ENCODE measurements around the gene ANKRD12.

Gene ANKRD12

GRCh38 chr18:9101730-9102507 is 34.7 kb upstream of the ANKRD12 start:
- no peak for DNase-seq
- peak overlapping the region; percentile 89 for H3K4me3 Mint-ChIP-seq
- peaks cover 51% of the 10 kb centered on the region for H3K4me1 Mint-ChIP-seq (ENCODE audit: low read depth)
- no peaks in the 10 kb centered on the region for H3K9me3 Mint-ChIP-seq
- peaks cover 50% of the 10 kb centered on the region for H3K36me3 Mint-ChIP-seq (ENCODE audit: low read depth)
- H3K27me3 Mint-ChIP-seq, result no peaks in the 10 kb centered on the region
- peak overlapping the region; percentile 96 for H3K27ac Mint-ChIP-seq

GRCh38 chr18:9102508-9103375 is 33.8 kb upstream of the ANKRD12 start, which contains the start of gene NDUFV2:
Gene NDUFV2 (plus strand): TSS chr18:9102699. CDS start chr18:9102744, 45 bp downstream.
- peak; percentile 99 for DNase-seq
- H3K4me1 Mint-ChIP-seq (ENCODE audit: low read depth), result peaks cover 51% of the 10 kb centered on the region
- no peaks in the 10 kb centered on the region for H3K9me3 Mint-ChIP-seq
- peaks cover 58% of the 10 kb centered on the region for H3K36me3 Mint-ChIP-seq (ENCODE audit: low read depth)
- no peaks in the 10 kb centered on the region for H3K27me3 Mint-ChIP-seq
- peak within 1 kb of the TSS; percentile 89 for H3K4me3 Mint-ChIP-seq
- peak within 1 kb of the TSS; percentile 96 for H3K27ac Mint-ChIP-seq

GRCh38 chr18:9103376-9103873 is 33.2 kb upstream of the ANKRD12 start:
- Mint-ChIP-seq H3K4me1 (ENCODE audit: low read depth) (peaks cover 53% of the 10 kb centered on the region), H3K27ac (peak overlapping the region; percentile 94)

GRCh38 chr18:9104244-9104901 is 32.2 kb upstream of the ANKRD12 start:
- Mint-ChIP-seq H3K9me3 (no peaks in the 10 kb centered on the region), H3K27me3 (no peaks in the 10 kb centered on the region), H3K27ac (peak overlapping the region; percentile 94), H3K36me3 (ENCODE audit: low read depth) (peaks cover 74% of the 10 kb centered on the region), H3K4me1 (ENCODE audit: low read depth) (peaks cover 62% of the 10 kb centered on the region), H3K4me3 (peak overlapping the region; percentile 89)
- DNase-seq, result no peak

More at GRCh38 chr18:9103376-9103873, 33.2 kb upstream of the ANKRD12 start:
- H3K36me3 Mint-ChIP-seq (ENCODE audit: low read depth), result peaks cover 65% of the 10 kb centered on the region
- DNase-seq, result no peak
- H3K27me3 Mint-ChIP-seq, result no peaks in the 10 kb centered on the region
- no peaks in the 10 kb centered on the region for H3K9me3 Mint-ChIP-seq
- peak overlapping the region; percentile 89 for H3K4me3 Mint-ChIP-seq

GRCh38 chr18:9105420-9105819 is 31.2 kb upstream of the ANKRD12 start:
- Mint-ChIP-seq H3K27me3 (no peaks in the 10 kb centered on the region), H3K36me3 (ENCODE audit: low read depth) (peaks cover 85% of the 10 kb centered on the region), H3K4me3 (peak overlapping the region; percentile 89), H3K4me1 (ENCODE audit: low read depth) (peaks cover 72% of the 10 kb centered on the region), H3K9me3 (no peaks in the 10 kb centered on the region), H3K27ac (peak overlapping the region; percentile 94)
- DNase-seq, result no peak

- H3K27ac Mint-ChIP-seq, result peak overlapping the region; percentile 94
- H3K4me3 Mint-ChIP-seq, result peak overlapping the region; percentile 89
- no peaks in the 10 kb centered on the region for H3K9me3 Mint-ChIP-seq
- no peak for DNase-seq
- H3K36me3 Mint-ChIP-seq (ENCODE audit: low read depth), result peaks cover 91% of the 10 kb centered on the region
- peaks cover 76% of the 10 kb centered on the region for H3K4me1 Mint-ChIP-seq (ENCODE audit: low read depth)
- H3K27me3 Mint-ChIP-seq, result no peaks in the 10 kb centered on the region
Measured at GRCh38 chr18:9106094-9106493, 30.5 kb upstream of the ANKRD12 start.

- Mint-ChIP-seq H3K27ac (peak overlapping the region; percentile 94), H3K4me3 (peak overlapping the region; percentile 89), H3K36me3 (ENCODE audit: low read depth) (peaks cover 98% of the 10 kb centered on the region), H3K9me3 (no peaks in the 10 kb centered on the region), H3K27me3 (no peaks in the 10 kb centered on the region), H3K4me1 (ENCODE audit: low read depth) (peaks cover 78% of the 10 kb centered on the region)
- DNase-seq, result no peak
Measured at GRCh38 chr18:9106800-9107584, 29.6 kb upstream of the ANKRD12 start.

- Mint-ChIP-seq H3K4me3 (peak overlapping the region; percentile 89), H3K9me3 (peaks cover 2% of the 10 kb centered on the region), H3K27ac (peak overlapping the region; percentile 94), H3K36me3 (ENCODE audit: low read depth) (peaks cover 99% of the 10 kb centered on the region), H3K4me1 (ENCODE audit: low read depth) (peaks cover 94% of the 10 kb centered on the region), H3K27me3 (no peaks in the 10 kb centered on the region)
- DNase-seq, result no peak
Measured at GRCh38 chr18:9108911-9109310, 27.7 kb upstream of the ANKRD12 start.

GRCh38 chr18:9109523-9109922 is 27.1 kb upstream of the ANKRD12 start:
- Mint-ChIP-seq H3K9me3 (peaks cover 2% of the 10 kb centered on the region), H3K4me3 (peak overlapping the region; percentile 89)

GRCh38 chr18:9113468-9114149 is 23.0 kb upstream of the ANKRD12 start:
- no peak for DNase-seq

More at GRCh38 chr18:9109523-9109922, 27.1 kb upstream of the ANKRD12 start:
- DNase-seq, result no peak
- peaks cover 96% of the 10 kb centered on the region for H3K36me3 Mint-ChIP-seq (ENCODE audit: low read depth)
- peaks cover 93% of the 10 kb centered on the region for H3K4me1 Mint-ChIP-seq (ENCODE audit: low read depth)
- peak overlapping the region; percentile 94 for H3K27ac Mint-ChIP-seq
- H3K27me3 Mint-ChIP-seq, result no peaks in the 10 kb centered on the region

GRCh38 chr18:9115984-9116383 is 20.6 kb upstream of the ANKRD12 start:
- DNase-seq, result no peak
- Mint-ChIP-seq H3K27me3 (no peaks in the 10 kb centered on the region), H3K9me3 (peaks cover 2% of the 10 kb centered on the region), H3K4me3 (peak overlapping the region; percentile 77), H3K27ac (peak overlapping the region; percentile 99), H3K4me1 (ENCODE audit: low read depth) (peaks cover 88% of the 10 kb centered on the region), H3K36me3 (ENCODE audit: low read depth) (peaks cover 93% of the 10 kb centered on the region)

More at GRCh38 chr18:9113468-9114149, 23.0 kb upstream of the ANKRD12 start:
- peaks cover 92% of the 10 kb centered on the region for H3K4me1 Mint-ChIP-seq (ENCODE audit: low read depth)
- no peaks in the 10 kb centered on the region for H3K27me3 Mint-ChIP-seq
- H3K9me3 Mint-ChIP-seq, result peaks cover 2% of the 10 kb centered on the region
- H3K27ac Mint-ChIP-seq, result peak overlapping the region; percentile 84
- H3K36me3 Mint-ChIP-seq (ENCODE audit: low read depth), result peaks cover 95% of the 10 kb centered on the region
- H3K4me3 Mint-ChIP-seq, result peak overlapping the region; percentile 44

- H3K9me3 Mint-ChIP-seq, result no peaks in the 10 kb centered on the region
- peak overlapping the region; percentile 99 for H3K27ac Mint-ChIP-seq
- no peak for DNase-seq
- H3K36me3 Mint-ChIP-seq (ENCODE audit: low read depth), result peaks cover 92% of the 10 kb centered on the region
- peaks cover 87% of the 10 kb centered on the region for H3K4me1 Mint-ChIP-seq (ENCODE audit: low read depth)
- H3K4me3 Mint-ChIP-seq, result peak overlapping the region; percentile 77
- H3K27me3 Mint-ChIP-seq, result no peaks in the 10 kb centered on the region
Measured at GRCh38 chr18:9117980-9118841, 18.4 kb upstream of the ANKRD12 start.
